ENCODE data around the gene TMSB4Y. TPM values are rescaled to one million over a fixed set of nuclear protein-coding genes. Genes with fewer than 3 reads are reported as not detected.

The TMSB4Y gene
- total RNA-seq, 1 experiment from 2014 or later: not detected

- H3K36me3 Mint-ChIP-seq (ENCODE audit: insufficient read depth, unreplicated experiment): no peaks in the 10 kb centered on the region
- CTCF ChIA-PET: no interaction called here
- no peak overlapping the region for H3K4me3 Mint-ChIP-seq (ENCODE audit: unreplicated experiment)
- no peaks in the 10 kb centered on the region for H3K9me3 ChIP-seq
- H3K27me3 ChIP-seq (replicated peaks; ENCODE audit: control insufficient read depth, insufficient read depth, low read length): no peaks in the 10 kb centered on the region
- TF ChIP-seq CTCF (IDR thresholded peaks at IDR 0.05; ENCODE audit: insufficient read depth in 1 of 2, low read depth in 1 of 2, low read length in 1 of 2, severe bottlenecking in 1 of 2, unreplicated experiment in 1 of 2): no peak
- intact Hi-C loops (cut with micrococcal nuclease; ENCODE audit: unreplicated experiment): no loop called here
- POLR2A ChIA-PET: no interaction called here
- no peak overlapping the region for H3K4me3 ChIP-seq (ENCODE audit: low read depth, low read length)
- H3K4me1 Mint-ChIP-seq (ENCODE audit: low read depth, unreplicated experiment): no peaks in the 10 kb centered on the region
- no peaks in the 10 kb centered on the region for H3K9me3 Mint-ChIP-seq (ENCODE audit: unreplicated experiment)
- no peak overlapping the region for H3K27ac Mint-ChIP-seq (ENCODE audit: unreplicated experiment)
- H3K36me3 ChIP-seq (ENCODE audit: control insufficient read depth, insufficient read depth, low read length): no peaks in the 10 kb centered on the region
- BruUV-seq (replicated peaks): no TSS peak
- DNase-seq: no peak
- H3K4me1 ChIP-seq: no peaks in the 10 kb centered on the region
- H3K27me3 Mint-ChIP-seq (ENCODE audit: insufficient read depth, unreplicated experiment): no peaks in the 10 kb centered on the region
These were observed 34.9 kb downstream of the TMSB4Y start for GRCh38 chrY:13738618-13739017.

GRCh38 chrY:13751289-13752071 is 47.8 kb downstream of the TMSB4Y start:
- Histone ChIP-seq H3K36me3 (ENCODE audit: control insufficient read depth, insufficient read depth, low read length) (no peaks in the 10 kb centered on the region), H3K9me3 (no peaks in the 10 kb centered on the region), H3K4me3 (ENCODE audit: low read depth, low read length) (no peak overlapping the region), H3K27me3 (replicated peaks; ENCODE audit: control insufficient read depth, insufficient read depth, low read length) (no peaks in the 10 kb centered on the region), H3K4me1 (no peaks in the 10 kb centered on the region)
- Mint-ChIP-seq H3K27me3 (ENCODE audit: insufficient read depth, unreplicated experiment) (no peaks in the 10 kb centered on the region), H3K4me1 (ENCODE audit: low read depth, unreplicated experiment) (no peaks in the 10 kb centered on the region), H3K36me3 (ENCODE audit: insufficient read depth, unreplicated experiment) (no peaks in the 10 kb centered on the region), H3K9me3 (ENCODE audit: unreplicated experiment) (no peaks in the 10 kb centered on the region), H3K27ac (ENCODE audit: unreplicated experiment) (no peak overlapping the region), H3K4me3 (ENCODE audit: unreplicated experiment) (no peak overlapping the region)
- intact Hi-C loops (cut with micrococcal nuclease; ENCODE audit: unreplicated experiment): no loop called here
- no peak for TF ChIP-seq CTCF (IDR thresholded peaks at IDR 0.05; ENCODE audit: insufficient read depth in 1 of 2, low read depth in 1 of 2, low read length in 1 of 2, severe bottlenecking in 1 of 2, unreplicated experiment in 1 of 2)
- CTCF ChIA-PET: no interaction called here
- no peak for DNase-seq
- POLR2A ChIA-PET: no interaction called here
- no TSS peak for BruUV-seq (replicated peaks)

GRCh38 chrY:13754661-13755060 is 51.0 kb downstream of the TMSB4Y start:
- Histone ChIP-seq H3K4me1 (no peaks in the 10 kb centered on the region), H3K4me3 (ENCODE audit: low read depth, low read length) (no peak overlapping the region), H3K9me3 (no peaks in the 10 kb centered on the region), H3K27me3 (replicated peaks; ENCODE audit: control insufficient read depth, insufficient read depth, low read length) (no peaks in the 10 kb centered on the region), H3K36me3 (ENCODE audit: control insufficient read depth, insufficient read depth, low read length) (no peaks in the 10 kb centered on the region)
- Mint-ChIP-seq H3K27me3 (ENCODE audit: insufficient read depth, unreplicated experiment) (no peaks in the 10 kb centered on the region), H3K4me3 (ENCODE audit: unreplicated experiment) (no peak overlapping the region), H3K9me3 (ENCODE audit: unreplicated experiment) (no peaks in the 10 kb centered on the region), H3K36me3 (ENCODE audit: insufficient read depth, unreplicated experiment) (no peaks in the 10 kb centered on the region), H3K27ac (ENCODE audit: unreplicated experiment) (no peak overlapping the region), H3K4me1 (ENCODE audit: low read depth, unreplicated experiment) (no peaks in the 10 kb centered on the region)
- no peak for TF ChIP-seq CTCF (IDR thresholded peaks at IDR 0.05; ENCODE audit: insufficient read depth in 1 of 2, low read depth in 1 of 2, low read length in 1 of 2, severe bottlenecking in 1 of 2, unreplicated experiment in 1 of 2)
- ChIA-PET POLR2A (no interaction called here), CTCF (no interaction called here)
- intact Hi-C loops (cut with micrococcal nuclease; ENCODE audit: unreplicated experiment): no loop called here
- no TSS peak for BruUV-seq (replicated peaks)
- DNase-seq: no peak

Other genes starting within 250 kb of the TMSB4Y start
- not detected in 2 replicates for gene UTY, start 223.9 kb upstream of the TMSB4Y start, total RNA-seq (2022)